HepG2 (cell line): Measurements from ENCODE around the gene RREB1. TPM values are rescaled to one million over a fixed set of nuclear protein-coding genes. Genes with fewer than 3 reads are reported as not detected.

Source experiments
- ELF4 ChIP-seq: sonication (generic); formaldehyde crosslinking; IDR thresholded peaks from 2 replicates; pipeline ENCODE4 v1.5.0; 2020; ENCODE audit warnings: missing genetic modification reagents, mild to moderate bottlenecking, moderate library complexity, borderline replicate concordance
- EP300 ChIP-seq, 3 experiments: sonication (generic) in 1 of 3; formaldehyde crosslinking in 1 of 3; IDR thresholded peaks; 2 replicates each; pipeline versions ENCODE4 v1.5.1 to v1.6.1; 2011 to 2020; ENCODE audit warnings: low read depth in 2 of 3, low read length in 2 of 3, borderline replicate concordance in 1 of 3, improper control_type of control experiment in 1 of 3, mild to moderate bottlenecking in 1 of 3, missing genetic modification reagents in 1 of 3, moderate library complexity in 1 of 3
- HES4 ChIP-seq: sonication (generic); formaldehyde crosslinking; IDR thresholded peaks from 2 replicates; pipeline ENCODE4 v1.9.0; 2021; ENCODE audit warnings: mild to moderate bottlenecking, missing genetic modification reagents, borderline replicate concordance
- HIVEP1 ChIP-seq: sonication (generic); formaldehyde crosslinking; IDR thresholded peaks from 2 replicates; pipeline ENCODE4 v1.4.0; 2020; ENCODE audit warnings: mild to moderate bottlenecking, missing genetic modification reagents
- MAZ ChIP-seq, 2 experiments: sonication (generic) in 1 of 2; formaldehyde crosslinking in 1 of 2; IDR thresholded peaks; 2 replicates each; pipeline versions ENCODE4 v1.5.0 to v1.6.1; 2012 to 2020; ENCODE audit warnings: low read depth in 2 of 2, mild to moderate bottlenecking in 2 of 2, borderline replicate concordance in 1 of 2, improper control_type of control experiment in 1 of 2, low read length in 1 of 2, missing genetic modification reagents in 1 of 2, moderate library complexity in 1 of 2
- NFIC ChIP-seq: IDR thresholded peaks from 2 replicates; pipeline ENCODE4 v1.6.1; 2012; ENCODE audit warnings: mild to moderate bottlenecking, low read length, inconsistent platforms
- SNRNP70 ChIP-seq: fragments of 200-400 bp; formaldehyde crosslinking; IDR thresholded peaks from 2 replicates; pipeline ENCODE4 v1.6.1; 2017; ENCODE audit warnings: mild to moderate bottlenecking, low read depth, low read length, moderate library complexity
- SOX6 ChIP-seq, 2 experiments: fragments of 450-650 bp in 1 of 2; sonication (generic) in 1 of 2; formaldehyde crosslinking in 1 of 2; IDR thresholded peaks; 2 replicates each; pipeline versions ENCODE4 v1.4.0 to v1.6.1; 2017 to 2020; ENCODE audit warnings: antibody characterized with exemption in 1 of 2, mild to moderate bottlenecking in 1 of 2, missing genetic modification reagents in 1 of 2
- ZNF343 ChIP-seq: sonication (generic); formaldehyde crosslinking; IDR thresholded peaks from 2 replicates; pipeline ENCODE4 v1.4.0; 2020; ENCODE audit warnings: mild to moderate bottlenecking, missing genetic modification reagents
- ZNF431 ChIP-seq: sonication (generic); formaldehyde crosslinking; IDR thresholded peaks from 2 replicates; pipeline ENCODE4 v1.9.0; 2022; ENCODE audit warnings: missing genetic modification reagents, low read depth, mild to moderate bottlenecking, borderline replicate concordance
- ZNF589 ChIP-seq: sonication (generic); formaldehyde crosslinking; conservative IDR thresholded peaks from 2 replicates; pipeline ENCODE4 v1.8.0; 2022; ENCODE audit warnings: mild to moderate bottlenecking, moderate library complexity, missing genetic modification reagents
- ZNF678 ChIP-seq: sonication (generic); formaldehyde crosslinking; IDR thresholded peaks from 2 replicates; pipeline ENCODE4 v1.4.0; 2020; ENCODE audit warnings: mild to moderate bottlenecking, missing genetic modification reagents
- polyA plus RNA-seq, 8 experiments: library from polyadenylated mRNA; depleted of rRNA in 3 of 8; stranded (reverse) in 7 of 8; unstranded in 1 of 8; fragments of >200 nt; fragmentation: Illumina TruSeq in 4 of 8; extraction: Trizol in 4 of 8; gene quantifications; 2 replicates each; pipeline versions ENCODE4 v1.2.1 to v1.2.3, GENCODE V29; 2011 to 2016; ENCODE audit warnings: low read depth in 4 of 8, missing spikeins in 1 of 8, mixed read lengths in 1 of 8; ENCODE audit not compliant: insufficient read depth in 1 of 8
- total RNA-seq, 5 experiments: library from RNA; depleted of rRNA; stranded (reverse); fragments of >200 nt; fragmentation: Illumina TruSeq; extraction: Trizol; gene quantifications; 2 replicates each; pipeline ENCODE4 v1.2.3, GENCODE V29; 2016; ENCODE audit warnings: low read depth in 1 of 5
- TF ChIP-seq, protein P1 (sequence below): sonication (generic); formaldehyde crosslinking; IDR thresholded peaks from 2 replicates; pipeline ENCODE4 v1.5.0; 2020; ENCODE audit warnings: missing genetic modification reagents, mild to moderate bottlenecking, borderline replicate concordance
- TF ChIP-seq, protein P2 (sequence below): sonication (generic); formaldehyde crosslinking; IDR thresholded peaks from 2 replicates; pipeline ENCODE4 v1.5.0; 2020; ENCODE audit warnings: missing genetic modification reagents
- TF ChIP-seq, protein P3 (sequence below): sonication (generic); IDR thresholded peaks from 2 replicates; pipeline ENCODE4 v1.6.1; 2016; ENCODE audit warnings: low read depth, borderline replicate concordance
- TF ChIP-seq, protein P4 (sequence below): sonication (generic); formaldehyde crosslinking; IDR thresholded peaks from 2 replicates; pipeline ENCODE4 v1.4.0; 2020; ENCODE audit warnings: missing genetic modification reagents, mild to moderate bottlenecking, borderline replicate concordance
- TF ChIP-seq, protein P5 (sequence below): sonication (generic); formaldehyde crosslinking; IDR thresholded peaks from 2 replicates; pipeline ENCODE4 v1.4.0; 2020; ENCODE audit warnings: missing genetic modification reagents
- TF ChIP-seq, protein P6 (sequence below): sonication (generic); formaldehyde crosslinking; IDR thresholded peaks from 2 replicates; pipeline ENCODE4 v1.5.0; 2020; ENCODE audit warnings: mild to moderate bottlenecking, low read depth, missing genetic modification reagents, borderline replicate concordance

The RREB1 gene
- total and polyA plus RNA-seq, 2 of the 13 experiments (the other 11 are each of a cell fraction or from before 2014, with no cell fraction given) = 6.1 to 23.2 TPM

DNA sequence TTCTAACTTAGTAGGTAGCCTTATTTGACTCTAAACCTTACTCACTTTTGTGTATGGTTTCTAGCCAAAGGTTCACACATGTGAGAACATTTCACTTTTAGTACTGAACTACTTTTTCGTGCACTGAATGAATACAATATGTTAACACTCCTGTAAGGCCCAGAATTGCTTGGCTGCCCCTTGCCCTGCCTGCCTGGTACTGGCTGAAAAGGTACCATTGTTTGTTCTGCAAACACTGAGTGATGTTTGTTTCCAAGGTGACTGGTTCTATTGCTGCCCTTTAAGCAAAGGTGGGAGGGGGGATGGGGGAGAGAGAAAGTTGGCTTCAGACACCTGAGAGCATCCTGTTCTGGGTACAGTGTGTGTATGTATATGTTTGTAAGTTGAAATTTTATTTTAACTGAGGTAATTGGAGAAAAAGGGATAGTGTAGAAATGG, 31.2 kb downstream of the RREB1 start (continued):
- no peak for TF ChIP-seq SOX6 (IDR thresholded peaks at IDR 0.05)
- peak; percentile 94 for TF ChIP-seq SOX6 (CRISPR knock-in tag; IDR thresholded peaks at IDR 0.05)
- no peak for TF ChIP-seq ZNF678
- TF ChIP-seq EP300 (IDR thresholded peaks at IDR 0.05; ENCODE audit: low read depth in 2 of 2, low read length in 2 of 2) = peak; percentile 93 to 95
- TF ChIP-seq EP300 (CRISPR knock-in tag; IDR thresholded peaks at IDR 0.05; ENCODE audit: borderline replicate concordance) = peak; percentile 64; the same call in 1 of the 2 replicates
- TF ChIP-seq ZNF343 (CRISPR knock-in tag) = no peak
- TF ChIP-seq ZNF431 = peak; percentile 73; the same call in 1 of the 2 replicates
- TF ChIP-seq, protein P1, sequence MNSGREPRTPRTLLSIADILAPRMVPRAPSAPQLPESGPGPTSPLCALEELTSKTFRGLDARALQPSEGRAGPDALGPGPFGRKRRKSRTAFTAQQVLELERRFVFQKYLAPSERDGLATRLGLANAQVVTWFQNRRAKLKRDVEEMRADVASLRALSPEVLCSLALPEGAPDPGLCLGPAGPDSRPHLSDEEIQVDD (CRISPR knock-in tag) = no peak
- TF ChIP-seq, protein P2, sequence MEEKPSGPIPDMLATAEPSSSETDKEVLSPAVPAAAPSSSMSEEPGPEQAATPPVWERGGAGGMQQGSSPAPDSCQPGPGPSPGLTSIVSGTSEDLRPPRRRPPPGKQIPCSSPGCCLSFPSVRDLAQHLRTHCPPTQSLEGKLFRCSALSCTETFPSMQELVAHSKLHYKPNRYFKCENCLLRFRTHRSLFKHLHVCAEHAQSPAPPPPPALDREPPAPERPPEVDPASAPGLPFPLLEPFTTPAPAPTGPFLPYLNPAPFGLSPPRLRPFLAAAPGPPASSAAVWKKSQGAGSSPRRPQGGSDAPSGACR = no peak
- TF ChIP-seq ELF4 (CRISPR knock-in tag) = no peak
- TF ChIP-seq HIVEP1 = no peak
- no peak for TF ChIP-seq HES4 (CRISPR knock-in tag)
- TF ChIP-seq, protein P3, sequence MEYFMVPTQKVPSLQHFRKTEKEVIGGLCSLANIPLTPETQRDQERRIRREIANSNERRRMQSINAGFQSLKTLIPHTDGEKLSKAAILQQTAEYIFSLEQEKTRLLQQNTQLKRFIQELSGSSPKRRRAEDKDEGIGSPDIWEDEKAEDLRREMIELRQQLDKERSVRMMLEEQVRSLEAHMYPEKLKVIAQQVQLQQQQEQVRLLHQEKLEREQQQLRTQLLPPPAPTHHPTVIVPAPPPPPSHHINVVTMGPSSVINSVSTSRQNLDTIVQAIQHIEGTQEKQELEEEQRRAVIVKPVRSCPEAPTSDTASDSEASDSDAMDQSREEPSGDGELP = peak; percentile 45; the same call in 1 of the 2 replicates
- no peak for TF ChIP-seq SNRNP70
- peak; percentile 24; the same call in 1 of the 2 replicates for TF ChIP-seq NFIC
- TF ChIP-seq, protein P4, sequence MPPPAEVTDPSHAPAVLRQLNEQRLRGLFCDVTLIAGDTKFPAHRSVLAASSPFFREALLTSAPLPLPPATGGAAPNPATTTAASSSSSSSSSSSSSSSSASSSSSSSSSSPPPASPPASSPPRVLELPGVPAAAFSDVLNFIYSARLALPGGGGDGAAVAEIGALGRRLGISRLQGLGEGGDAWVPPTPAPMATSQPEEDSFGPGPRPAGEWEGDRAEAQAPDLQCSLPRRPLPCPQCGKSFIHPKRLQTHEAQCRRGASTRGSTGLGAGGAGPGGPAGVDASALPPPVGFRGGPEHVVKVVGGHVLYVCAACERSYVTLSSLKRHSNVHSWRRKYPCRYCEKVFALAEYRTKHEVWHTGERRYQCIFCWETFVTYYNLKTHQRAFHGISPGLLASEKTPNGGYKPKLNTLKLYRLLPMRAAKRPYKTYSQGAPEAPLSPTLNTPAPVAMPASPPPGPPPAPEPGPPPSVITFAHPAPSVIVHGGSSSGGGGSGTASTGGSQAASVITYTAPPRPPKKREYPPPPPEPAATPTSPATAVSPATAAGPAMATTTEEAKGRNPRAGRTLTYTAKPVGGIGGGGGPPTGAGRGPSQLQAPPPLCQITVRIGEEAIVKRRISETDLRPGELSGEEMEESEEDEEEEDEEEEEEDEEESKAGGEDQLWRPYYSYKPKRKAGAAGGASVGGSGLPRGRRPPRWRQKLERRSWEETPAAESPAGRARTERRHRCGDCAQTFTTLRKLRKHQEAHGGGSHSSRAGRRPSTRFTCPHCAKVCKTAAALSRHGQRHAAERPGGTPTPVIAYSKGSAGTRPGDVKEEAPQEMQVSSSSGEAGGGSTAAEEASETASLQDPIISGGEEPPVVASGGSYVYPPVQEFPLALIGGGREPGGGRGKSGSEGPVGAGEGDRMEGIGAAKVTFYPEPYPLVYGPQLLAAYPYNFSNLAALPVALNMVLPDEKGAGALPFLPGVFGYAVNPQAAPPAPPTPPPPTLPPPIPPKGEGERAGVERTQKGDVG (CRISPR knock-in tag) = no peak
- TF ChIP-seq, protein P5, sequence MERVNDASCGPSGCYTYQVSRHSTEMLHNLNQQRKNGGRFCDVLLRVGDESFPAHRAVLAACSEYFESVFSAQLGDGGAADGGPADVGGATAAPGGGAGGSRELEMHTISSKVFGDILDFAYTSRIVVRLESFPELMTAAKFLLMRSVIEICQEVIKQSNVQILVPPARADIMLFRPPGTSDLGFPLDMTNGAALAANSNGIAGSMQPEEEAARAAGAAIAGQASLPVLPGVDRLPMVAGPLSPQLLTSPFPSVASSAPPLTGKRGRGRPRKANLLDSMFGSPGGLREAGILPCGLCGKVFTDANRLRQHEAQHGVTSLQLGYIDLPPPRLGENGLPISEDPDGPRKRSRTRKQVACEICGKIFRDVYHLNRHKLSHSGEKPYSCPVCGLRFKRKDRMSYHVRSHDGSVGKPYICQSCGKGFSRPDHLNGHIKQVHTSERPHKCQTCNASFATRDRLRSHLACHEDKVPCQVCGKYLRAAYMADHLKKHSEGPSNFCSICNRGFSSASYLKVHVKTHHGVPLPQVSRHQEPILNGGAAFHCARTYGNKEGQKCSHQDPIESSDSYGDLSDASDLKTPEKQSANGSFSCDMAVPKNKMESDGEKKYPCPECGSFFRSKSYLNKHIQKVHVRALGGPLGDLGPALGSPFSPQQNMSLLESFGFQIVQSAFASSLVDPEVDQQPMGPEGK = peak; percentile 87
- TF ChIP-seq ZNF589 (CRISPR knock-in tag) = no peak
- TF ChIP-seq, protein P6, sequence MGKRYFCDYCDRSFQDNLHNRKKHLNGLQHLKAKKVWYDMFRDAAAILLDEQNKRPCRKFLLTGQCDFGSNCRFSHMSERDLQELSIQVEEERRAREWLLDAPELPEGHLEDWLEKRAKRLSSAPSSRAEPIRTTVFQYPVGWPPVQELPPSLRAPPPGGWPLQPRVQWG (CRISPR knock-in tag) = no peak
- TF ChIP-seq MAZ (IDR thresholded peaks at IDR 0.05; ENCODE audit: borderline replicate concordance, low read depth, low read length) = peak; percentile 94; the same call in 1 of the 2 replicates
- TF ChIP-seq MAZ (CRISPR knock-in tag; IDR thresholded peaks at IDR 0.05; ENCODE audit: low read depth) = peak; percentile 69; the same call in 1 of the 2 replicates
